Esophagus squamous epithelium (tissue), 4 donors: ENCODE results near the gene SUSD4.

Experiments
- CTCF ChIP-seq, 6 experiments: fragments of 450-650 bp in 4 of 6; fragments of 200-600 bp in 2 of 6; sonication (generic) in 2 of 6; IDR thresholded peaks; one replicate each; pipeline ENCODE4 v1.5.1; 2016 to 2019; ENCODE audit warnings: antibody characterized with exemption in 6 of 6, mild to moderate bottlenecking in 4 of 6, moderate library complexity in 4 of 6
- POLR2A ChIP-seq, 4 donors: fragments of 450-650 bp; IDR thresholded peaks; one replicate each; pipeline ENCODE4 v1.6.1; 2017; ENCODE audit warnings: antibody characterized with exemption in 4 of 4, mild to moderate bottlenecking in 4 of 4, moderate library complexity in 3 of 4

GRCh38 chr1:223248001-223248769 lies 115.8 kb downstream of the SUSD4 start:
- no peak for TF ChIP-seq CTCF (IDR thresholded peaks at IDR 0.05)
- no peak for TF ChIP-seq POLR2A (IDR thresholded peaks at IDR 0.05)
